H1 (cell line): ENCODE measurements around the gene C19orf53. TPM values are rescaled to one million over a fixed set of nuclear protein-coding genes. Genes with fewer than 3 reads are reported as not detected.

ENCODE experiments used
- ATF3 ChIP-seq: IDR thresholded peaks from 2 replicates; pipeline ENCODE4 v1.6.1; 2011; ENCODE audit warnings: low read depth, mild to moderate bottlenecking, low read length; ENCODE audit not compliant: insufficient read depth
- E2F6 ChIP-seq: IDR thresholded peaks from 2 replicates; pipeline ENCODE4 v1.6.1; 2012; ENCODE audit warnings: inconsistent platforms
- GABPA ChIP-seq: IDR thresholded peaks from 2 replicates; pipeline ENCODE4 v1.6.1; 2011; ENCODE audit warnings: mild to moderate bottlenecking, low read length, moderate library complexity, borderline replicate concordance; ENCODE audit not compliant: insufficient read depth
- SAP30 ChIP-seq: fragments of 300-600 bp; sonication (generic); IDR thresholded peaks from 2 replicates; pipeline ENCODE4 v1.7.1; 2012; ENCODE audit warnings: low read length, moderate library complexity, mild to moderate bottlenecking, inconsistent platforms; ENCODE audit not compliant: insufficient read depth, insufficient replicate concordance
- TAF1 ChIP-seq: IDR thresholded peaks from 2 replicates; pipeline ENCODE4 v1.6.1; 2011; ENCODE audit warnings: mild to moderate bottlenecking, low read depth, low read length
- polyA plus RNA-seq, 7 experiments: library from polyadenylated mRNA; depleted of rRNA in 3 of 7; stranded (reverse) in 5 of 7; unstranded in 2 of 7; fragments of >200 nt in 5 of 7; fragments of 200-250 nt in 2 of 7; gene quantifications; 1 replicate in 5 of 7; 2 replicates in 1 of 7; 4 replicates in 1 of 7; pipeline versions ENCODE4 v1.2.1 to v1.2.3, GENCODE V29; 2011 to 2013; ENCODE audit warnings: missing spikeins in 2 of 7, mixed read lengths in 2 of 7
- total RNA-seq: library from RNA; stranded (reverse); fragmentation: NEBNext Ultra II Directional; extraction: Animal tissue kit (Norgen Biotek cat#: 25700); gene quantifications from 2 replicates; pipeline ENCODE4 v1.2.1, GENCODE V29; 2021

The C19orf53 gene
- total and polyA plus RNA-seq, 2 of the 8 experiments (the other 6 are each of a cell fraction or from before 2014, with no cell fraction given) = 104 to 169 TPM

- TF ChIP-seq TAF1 (no peak), SAP30 (no peak), ATF3 (no peak), GABPA (no peak), E2F6 (no peak)
- TF ChIP-seq, all 59 proteins: peak for 0
These were observed 25.4 kb downstream of the C19orf53 start (continued) for GRCh38 chr19:13799669-13800068.
